ENCODE measurements around the gene CHKA.

Gene CHKA

DNA sequence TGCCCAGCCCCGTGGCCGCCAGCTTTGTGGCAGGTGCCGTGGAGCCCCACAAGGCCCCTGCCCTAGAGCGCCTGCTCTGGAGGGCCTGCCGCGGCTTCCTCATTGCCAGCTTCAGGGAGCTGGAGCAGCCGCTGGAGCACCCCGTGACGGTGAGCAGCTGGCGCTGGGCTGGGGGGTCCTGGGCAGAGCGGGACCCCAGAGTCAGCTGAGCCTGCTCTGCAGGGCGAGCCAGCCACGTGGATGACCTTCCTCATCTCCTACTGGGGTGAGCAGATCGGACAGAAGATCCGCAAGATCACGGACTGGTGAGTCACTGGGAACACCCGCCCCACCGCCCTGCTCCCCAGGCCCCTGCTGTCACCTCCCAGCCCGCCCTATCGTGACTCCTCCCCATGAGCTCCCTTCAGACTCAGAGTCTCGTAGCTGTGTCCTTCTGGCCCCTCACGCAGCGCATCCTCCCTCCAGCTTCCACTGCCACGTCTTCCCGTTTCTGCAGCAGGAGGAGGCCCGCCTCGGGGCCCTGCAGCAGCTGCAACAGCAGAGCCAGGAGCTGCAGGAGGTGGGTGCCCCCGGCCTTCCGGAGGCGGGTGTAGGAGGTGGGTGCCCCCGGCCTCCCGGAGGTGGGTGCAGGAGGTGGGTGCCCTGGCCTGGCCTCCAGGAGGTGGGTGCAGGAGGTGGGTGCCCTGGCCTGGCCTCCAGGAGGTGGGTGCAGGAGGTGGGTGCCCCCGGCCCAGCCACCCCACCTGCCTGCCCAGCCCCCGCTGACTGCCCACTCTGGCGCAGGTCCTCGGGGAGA is 77.6 kb downstream of the CHKA start:
- no peak for DNase-seq

DNA sequence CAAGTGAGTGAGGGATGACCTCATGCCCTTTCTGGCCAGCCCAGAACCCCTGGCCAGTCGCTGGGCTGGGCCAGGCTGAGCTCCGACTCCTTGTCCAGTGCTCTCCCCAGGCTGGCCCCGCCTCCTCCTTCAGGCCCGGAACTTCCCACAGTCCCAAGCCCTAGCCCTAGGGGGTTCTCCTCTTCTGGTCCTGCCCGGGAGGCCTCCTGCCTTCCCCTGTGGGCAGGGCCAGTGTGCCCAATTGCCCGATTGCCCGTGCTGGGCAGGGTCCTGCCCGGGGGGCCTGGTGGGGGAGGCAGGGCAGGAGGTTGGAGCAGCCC is 78.2 kb downstream of the CHKA start:
- DNase-seq: no peak

DNA sequence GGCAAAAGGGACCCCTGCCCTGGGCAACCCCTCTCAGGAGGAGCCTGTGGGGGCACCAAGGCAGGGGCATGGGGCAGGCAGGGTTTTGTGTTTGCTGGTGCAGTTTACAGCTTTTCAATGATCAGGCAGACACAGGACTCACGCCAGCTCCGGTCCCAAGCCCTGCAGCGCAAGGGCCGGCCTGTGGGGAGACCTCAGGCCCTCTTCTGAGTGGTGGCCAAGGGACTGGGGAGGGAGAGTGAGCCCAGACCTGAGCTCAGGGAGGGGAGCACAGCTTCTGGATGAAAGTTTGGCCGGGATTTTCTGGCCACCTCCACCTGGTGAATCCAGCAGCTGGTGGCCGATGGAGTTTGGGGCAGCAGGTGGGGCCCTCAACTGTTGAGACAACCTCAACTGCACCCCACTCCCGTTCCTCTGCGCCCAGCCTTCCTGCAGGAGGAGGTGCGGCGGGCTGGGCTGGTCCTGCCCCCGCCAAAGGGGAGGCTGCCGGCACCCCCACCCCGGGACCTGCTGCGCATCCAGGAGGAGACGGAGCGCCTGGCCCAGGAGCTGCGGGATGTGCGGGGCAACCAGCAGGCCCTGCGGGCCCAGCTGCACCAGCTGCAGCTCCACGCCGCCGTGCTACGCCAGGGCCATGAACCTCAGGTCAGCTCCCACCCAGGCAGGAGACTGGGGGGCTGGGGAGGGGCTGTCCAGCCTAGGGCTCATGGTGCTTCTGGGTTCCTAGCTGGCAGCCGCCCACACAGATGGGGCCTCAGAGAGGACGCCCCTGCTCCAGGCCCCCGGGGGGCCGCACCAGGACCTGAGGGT is 78.8 kb downstream of the CHKA start:
- DNase-seq: no peak

DNA sequence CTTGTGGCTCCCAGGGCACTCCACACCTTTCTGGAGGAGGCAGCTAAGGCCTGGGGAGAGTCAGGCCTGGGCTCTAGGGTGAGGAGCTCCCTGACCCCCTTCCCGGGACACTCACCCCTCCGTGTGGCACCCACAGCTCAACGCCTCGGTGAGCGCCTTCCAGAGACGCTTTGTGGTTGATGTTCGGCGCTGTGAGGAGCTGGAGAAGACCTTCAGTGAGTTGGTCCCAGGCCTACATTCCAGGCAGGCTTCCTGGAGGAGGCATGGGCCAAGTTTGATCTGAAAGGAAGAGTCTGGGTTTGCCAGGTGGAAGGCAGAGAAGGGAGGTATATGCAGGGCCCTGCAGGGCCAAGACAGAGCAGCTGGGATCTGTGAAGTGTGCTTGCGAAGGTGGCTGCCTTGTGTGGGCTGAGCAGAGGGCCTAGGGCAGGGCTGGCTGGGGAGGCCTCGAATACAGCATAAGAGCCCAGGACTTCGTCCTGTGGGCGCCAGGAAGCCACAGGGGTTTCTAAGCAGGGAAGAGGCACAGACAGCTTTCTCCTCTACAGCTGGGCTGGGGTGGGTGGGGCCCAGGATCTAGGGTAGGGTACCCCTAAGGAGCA is 79.5 kb downstream of the CHKA start:
- no peak for DNase-seq

DNA sequence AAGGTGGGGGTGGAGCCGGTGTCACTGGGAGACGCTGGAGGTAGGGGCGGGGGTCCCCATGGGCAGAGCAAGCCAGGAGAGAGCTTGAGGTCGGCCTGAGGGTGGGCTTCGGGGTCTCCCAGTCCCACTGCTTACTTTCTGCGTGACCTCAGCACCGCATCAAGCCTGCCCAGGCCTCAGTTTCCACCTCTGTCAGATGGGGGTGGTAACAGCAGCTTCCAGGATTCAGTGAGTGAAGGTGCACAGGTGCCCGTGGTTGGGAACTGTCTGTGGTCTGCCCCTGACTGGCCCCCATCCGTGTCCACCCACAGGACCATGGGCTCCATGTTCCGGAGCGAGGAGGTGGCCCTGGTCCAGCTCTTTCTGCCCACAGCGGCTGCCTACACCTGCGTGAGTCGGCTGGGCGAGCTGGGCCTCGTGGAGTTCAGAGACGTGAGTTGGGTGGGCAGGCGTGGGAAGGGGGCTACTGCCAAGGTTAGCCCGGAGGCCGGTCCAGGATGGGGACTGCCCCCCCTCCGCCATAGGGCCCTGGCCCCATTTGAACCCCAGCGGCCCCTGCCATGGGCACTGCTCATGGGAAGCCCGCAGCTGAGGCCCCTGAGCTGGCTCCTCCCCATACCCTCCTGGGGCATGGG is 80.1 kb downstream of the CHKA start:
- no peak for DNase-seq

DNA sequence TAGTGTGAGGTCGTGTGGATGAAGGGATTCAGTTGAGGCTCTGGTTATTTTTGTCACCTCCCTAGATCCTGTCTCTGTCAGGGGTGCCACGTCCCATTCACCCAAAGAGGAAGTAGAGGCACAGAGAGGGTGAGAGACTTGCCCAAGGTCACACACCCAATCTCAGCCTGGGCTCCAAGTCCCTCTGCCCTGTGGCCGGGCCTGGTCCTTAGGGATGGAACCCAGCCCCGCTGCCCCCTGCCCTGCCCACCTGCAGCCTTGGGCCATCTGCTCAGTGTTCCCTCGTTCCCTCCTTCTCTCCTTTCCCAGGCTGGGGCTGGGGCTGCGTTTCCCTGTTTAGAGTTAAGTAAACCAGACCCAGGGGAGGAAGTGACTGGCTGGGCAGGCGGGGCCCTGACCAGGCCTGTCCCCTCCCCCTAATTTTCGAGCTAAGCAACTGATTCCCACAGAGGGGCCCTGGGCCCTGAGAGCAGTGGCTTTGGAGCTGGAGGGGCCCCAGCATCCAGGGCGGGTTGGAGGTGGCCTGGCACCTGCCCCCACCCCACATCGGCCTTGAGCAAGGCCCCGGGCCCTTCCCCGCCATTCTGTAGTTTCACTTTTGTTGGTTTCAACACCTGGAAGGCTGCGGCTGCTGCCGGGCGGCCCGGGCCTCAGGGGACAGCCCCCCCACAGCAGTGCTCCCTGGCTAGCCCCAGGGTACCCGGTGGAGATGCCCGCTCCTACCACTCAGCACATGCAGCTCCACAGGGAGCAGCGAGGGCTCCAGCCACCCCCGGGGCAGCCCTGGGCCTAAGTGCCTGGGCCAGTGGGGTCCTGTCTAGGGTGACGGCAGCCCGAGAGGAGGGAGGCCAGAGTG is 80.9 kb downstream of the CHKA start:
- DNase-seq: no peak

DNA sequence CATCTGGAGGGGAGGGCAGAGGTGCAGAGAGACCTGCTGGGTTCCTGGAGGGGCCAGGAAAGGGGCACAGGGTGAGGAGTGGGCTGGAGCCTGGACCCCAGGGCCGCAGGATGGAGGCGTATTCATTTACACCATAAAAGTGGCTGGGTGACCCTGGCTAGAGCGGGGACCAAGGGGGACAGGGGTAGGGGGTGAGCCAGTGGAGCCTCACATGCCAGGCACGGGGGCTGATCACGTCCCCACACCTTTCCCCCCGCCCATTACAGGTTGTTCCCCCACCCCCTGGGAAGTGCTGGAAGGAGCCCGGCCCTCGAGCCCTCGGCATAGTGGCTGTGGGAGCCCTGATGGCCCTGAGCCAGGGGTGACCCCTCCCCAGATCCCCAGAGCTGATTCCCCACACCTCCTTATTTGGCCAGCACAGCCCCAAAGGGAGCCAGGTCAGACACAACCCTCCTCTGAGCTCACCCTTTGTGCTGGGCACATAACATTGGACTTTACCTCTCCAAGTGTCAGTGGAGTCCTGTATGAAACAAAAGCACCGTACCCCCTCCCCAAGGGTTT is 81.6 kb downstream of the CHKA start:
- DNase-seq: no peak

DNA sequence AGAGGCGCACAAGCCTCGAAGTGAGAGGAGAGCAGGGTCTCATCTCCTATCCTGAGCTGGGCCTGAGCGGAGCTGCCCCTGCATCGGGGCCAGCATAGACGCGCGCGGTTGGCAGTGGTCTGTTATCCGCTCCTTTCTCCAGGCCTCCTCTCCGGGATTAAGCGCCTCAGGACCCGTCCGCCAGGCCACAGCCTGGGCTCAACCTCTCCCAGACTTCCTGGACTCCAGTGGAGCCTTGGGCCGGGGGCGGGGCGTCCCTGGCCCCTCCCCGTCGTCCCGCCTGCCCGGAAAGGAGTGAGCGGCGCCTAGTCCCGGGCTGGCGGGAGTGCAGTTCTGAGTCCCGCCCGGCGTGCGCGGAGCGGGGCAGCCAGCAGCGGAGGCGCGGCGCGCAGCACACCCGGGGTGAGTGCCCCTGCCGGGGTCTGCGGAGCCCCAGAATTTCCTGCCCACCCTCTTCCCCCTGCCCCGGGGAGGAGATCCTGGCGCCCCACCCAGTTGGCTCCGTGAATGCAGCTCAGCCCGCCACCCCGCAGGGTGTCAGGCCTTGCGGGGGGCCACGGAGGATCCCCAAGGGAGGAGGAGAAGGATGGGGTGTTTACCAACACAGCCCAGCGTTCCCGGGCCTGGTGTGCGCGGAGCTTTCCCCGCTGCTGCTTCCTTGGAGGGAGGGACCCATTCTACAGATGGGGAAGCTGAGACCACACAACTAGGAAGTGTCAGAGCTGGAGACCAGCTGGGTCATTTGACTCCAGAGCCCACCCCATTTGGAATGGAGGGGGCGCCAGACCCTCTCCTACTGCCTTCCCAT is 82.3 kb downstream of the CHKA start, which contains the start of gene TCIRG1:
Gene TCIRG1, plus strand, starts transcription at position 308 of the 808 bp plus-strand sequence. CDS start 2,247 bp downstream, outside the sequence.
- no peak for DNase-seq

DNA sequence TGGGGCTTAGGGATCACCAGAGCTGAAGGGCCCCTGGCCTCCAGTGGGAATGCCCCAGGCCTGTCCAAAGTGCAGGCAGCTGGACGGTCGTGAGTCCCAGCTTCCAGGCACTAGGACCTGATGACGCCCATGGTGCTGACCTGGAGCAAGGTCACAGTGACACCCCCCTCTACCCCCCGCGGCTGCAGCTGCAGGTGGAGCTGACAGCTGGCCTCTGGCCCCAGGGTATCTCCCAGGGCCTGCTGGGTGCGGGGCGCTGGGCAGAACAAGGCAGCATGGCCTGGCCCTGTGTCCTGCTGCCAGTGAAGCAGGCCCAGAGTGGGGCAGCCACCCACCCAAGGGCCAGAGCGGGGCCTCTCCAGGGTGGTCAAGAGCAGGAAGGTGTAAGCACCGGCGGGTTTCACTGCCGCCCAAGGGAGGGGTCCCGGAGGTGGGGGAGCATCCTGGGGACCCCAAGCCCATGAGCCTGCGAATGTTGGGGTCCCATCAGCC is 82.9 kb downstream of the CHKA start:
- no peak for DNase-seq

DNA sequence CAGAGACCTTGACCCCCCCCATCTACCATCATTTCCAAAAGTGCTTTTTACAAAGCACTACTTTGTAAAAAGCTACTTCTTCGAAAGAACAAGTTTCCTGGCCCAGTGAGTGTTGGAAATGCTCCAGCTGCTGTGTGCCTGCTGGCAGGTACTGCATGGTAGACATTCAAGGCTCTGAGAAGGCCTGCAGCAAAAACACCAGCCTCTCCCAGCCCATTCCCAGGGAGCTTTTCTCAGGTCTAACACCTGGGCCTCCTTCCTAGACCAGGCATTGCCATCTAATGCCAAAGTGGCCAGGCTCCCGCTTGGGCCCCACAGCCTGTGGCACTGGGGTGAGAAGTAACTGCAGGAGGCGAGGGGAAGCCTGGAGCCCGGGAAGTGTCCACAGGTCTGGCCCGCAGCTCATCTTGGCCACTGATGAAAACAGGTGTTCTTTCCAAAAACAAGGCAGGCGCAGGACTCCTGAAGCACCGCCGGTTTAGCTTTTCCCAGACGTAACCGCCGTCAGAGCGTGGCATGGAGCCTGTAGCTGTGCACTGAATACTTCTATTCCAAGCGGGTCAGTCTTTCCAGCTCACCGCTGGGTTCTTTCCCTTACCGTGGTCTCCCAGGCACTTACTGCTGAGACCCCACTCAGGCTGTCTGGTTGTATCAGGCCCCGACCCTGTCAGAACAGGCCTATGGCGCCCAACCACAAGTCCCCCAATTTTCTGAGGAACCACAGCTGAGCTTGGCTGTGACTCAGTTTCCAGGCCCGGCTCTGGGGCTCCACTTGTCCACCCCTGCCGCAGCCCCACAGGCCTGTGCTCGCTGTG is 83.6 kb downstream of the CHKA start:
- no peak for DNase-seq

DNA sequence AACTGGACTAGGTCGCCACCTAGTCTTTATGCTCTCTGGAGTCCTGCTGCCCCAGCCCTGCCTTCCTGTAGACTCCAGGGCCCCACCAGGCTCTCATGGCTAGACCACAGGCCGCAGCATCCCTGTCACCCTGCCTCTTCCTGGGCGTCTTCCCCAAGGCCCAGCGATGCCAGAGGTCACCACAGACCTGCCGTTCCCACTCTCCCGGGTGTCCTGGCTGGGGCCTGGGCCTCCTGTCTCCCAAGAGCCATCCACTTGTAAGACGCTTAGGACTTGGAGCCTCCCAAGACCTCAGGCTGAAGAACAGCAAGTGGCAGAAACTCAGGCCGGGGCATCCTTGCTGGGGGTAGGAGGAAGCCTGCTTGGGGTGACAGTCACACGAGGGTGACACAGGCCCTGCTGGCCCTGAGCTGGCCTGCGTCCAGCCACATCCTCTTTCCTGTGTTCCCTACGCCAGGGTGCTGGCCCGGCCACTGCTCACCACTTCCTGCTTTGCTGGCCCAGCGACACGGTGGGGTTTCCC is 84.4 kb downstream of the CHKA start:
- no peak for DNase-seq

DNA sequence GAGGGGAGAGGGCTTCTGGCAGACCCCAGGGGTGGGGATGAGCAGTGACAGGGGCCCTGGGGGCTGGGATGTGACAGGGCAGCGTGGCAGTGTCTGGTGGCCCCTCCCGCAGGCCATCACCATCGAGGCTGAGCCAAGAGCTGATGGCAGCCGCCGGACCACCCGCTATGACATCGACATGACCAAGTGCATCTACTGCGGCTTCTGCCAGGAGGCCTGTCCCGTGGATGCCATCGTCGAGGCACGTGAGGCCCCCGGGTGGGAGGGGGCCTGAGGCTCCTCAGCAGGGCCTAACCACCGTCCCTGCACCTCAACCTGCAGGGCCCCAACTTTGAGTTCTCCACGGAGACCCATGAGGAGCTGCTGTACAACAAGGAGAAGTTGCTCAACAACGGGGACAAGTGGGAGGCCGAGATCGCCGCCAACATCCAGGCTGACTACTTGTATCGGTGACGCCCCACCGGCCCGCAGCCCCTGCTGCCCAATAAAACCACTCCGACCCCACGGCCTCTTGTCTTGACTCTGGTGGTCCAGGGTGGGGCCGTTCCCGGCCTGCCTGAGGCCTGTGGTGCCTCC is 85.0 kb downstream of the CHKA start:
- DNase-seq: no peak

DNA sequence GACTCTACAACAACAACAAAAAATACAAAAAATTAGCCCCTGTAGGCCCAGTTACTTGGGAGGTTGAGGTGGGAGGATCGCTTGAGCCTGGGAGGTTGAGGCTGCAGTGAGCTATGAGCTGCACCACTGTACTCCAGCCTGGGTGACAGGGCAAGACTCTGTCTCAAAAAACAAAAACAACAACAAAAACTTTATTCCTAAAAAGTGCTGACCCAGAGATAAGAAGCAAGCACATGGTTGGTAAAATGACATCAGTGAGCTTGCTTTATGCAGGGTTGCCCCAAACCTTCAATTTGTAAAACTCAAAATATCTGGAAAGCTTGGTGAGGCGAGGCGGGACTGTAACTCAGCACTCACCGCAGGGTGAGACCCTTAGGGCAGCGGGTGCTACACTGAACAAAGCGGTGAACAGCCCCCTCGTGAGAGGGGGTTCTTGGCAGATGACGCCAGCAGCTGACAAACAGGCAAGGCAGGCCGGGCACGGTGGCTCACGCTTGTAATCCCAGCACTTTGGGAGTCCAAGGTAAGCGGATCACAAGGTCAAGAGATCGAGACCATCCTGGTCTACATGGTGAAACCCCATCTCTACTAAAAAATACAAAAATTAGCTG is 85.8 kb downstream of the CHKA start:
- no peak for DNase-seq

DNA sequence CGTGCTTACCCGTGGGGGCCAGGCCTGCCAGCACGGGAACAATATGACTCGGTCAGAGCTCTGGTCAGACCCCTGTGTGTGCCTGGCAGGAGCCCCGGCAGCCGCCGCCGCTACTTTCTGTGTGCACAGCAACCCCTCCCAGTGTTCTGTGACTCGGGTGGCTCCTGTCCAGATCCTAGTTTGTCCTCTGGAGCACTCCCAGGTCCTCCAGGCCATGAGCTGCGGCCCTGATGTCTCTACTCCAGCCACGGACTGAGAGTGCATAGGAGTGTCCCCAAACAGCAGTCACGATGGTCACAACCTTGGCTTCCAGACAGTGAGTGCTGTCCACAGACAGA is 87.5 kb downstream of the CHKA start:
- no peak for DNase-seq

DNA sequence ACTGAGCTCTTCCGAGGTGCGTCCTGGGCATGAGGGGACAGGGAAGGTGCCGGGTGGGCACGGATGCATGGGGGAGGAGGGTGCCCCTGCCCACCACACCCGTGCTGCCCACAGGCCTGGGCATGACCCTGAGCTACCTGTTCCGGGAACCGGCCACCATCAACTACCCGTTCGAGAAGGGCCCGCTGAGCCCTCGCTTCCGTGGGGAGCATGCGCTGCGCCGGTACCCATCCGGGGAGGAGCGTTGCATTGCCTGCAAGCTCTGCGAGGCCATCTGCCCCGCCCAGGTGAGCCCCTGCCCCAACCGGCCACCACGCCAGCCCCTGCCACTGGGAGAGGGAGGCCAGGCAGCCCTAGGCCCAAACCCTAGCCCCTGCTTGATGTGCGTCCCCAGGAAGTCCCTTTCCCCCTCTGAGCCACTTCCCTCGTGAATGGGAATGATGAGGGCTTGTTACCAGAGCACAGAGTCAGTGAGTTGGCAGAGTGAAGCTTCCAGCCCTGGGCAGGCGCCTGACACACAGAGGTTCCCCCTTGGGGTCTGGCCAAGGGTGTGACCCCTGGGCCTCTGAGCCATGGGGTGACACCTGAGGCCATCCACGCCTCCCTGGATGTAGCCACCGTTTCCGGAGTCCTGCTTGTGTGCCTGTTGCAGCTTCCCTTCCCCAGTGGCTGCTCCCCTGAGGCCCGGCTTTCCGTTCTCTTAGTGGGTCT is 88.0 kb downstream of the CHKA start:
- DNase-seq: no peak

DNA sequence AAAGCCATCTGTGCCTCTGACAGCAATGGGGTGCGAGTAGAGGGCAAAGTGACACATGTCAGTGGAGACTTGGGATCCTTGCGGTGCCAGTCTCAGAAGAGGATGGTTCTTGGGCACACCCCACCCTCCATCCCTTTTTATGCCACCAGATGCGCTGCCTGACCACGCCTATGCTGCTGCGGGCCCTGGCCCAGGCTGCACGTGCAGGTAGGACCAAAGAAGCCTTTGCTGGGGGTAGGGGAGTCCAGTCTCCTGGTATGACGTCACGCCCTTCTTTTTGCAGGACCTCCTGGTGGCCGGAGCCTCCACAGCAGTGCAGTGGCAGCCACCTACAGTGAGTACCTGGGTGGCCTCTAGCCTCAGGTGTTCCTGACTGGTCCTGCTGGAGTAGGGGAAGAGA is 89.2 kb downstream of the CHKA start:
- no peak for DNase-seq

DNA sequence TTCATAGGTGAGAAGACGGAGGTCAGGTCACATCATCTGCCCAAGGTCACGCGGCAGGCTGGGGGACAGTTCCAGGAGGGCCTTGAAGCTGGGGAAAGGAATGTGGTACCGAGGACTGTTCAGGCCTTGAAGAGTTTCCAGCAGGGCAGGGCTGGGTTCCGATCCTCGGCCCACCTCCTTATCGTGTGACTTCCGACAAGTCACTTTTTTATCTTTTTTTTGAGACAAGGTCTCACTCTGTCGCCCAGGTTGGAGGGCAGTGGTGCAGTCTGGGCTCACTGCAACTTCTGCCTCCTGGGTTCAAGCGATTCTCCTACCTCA is 90.1 kb downstream of the CHKA start:
- DNase-seq: no peak

DNA sequence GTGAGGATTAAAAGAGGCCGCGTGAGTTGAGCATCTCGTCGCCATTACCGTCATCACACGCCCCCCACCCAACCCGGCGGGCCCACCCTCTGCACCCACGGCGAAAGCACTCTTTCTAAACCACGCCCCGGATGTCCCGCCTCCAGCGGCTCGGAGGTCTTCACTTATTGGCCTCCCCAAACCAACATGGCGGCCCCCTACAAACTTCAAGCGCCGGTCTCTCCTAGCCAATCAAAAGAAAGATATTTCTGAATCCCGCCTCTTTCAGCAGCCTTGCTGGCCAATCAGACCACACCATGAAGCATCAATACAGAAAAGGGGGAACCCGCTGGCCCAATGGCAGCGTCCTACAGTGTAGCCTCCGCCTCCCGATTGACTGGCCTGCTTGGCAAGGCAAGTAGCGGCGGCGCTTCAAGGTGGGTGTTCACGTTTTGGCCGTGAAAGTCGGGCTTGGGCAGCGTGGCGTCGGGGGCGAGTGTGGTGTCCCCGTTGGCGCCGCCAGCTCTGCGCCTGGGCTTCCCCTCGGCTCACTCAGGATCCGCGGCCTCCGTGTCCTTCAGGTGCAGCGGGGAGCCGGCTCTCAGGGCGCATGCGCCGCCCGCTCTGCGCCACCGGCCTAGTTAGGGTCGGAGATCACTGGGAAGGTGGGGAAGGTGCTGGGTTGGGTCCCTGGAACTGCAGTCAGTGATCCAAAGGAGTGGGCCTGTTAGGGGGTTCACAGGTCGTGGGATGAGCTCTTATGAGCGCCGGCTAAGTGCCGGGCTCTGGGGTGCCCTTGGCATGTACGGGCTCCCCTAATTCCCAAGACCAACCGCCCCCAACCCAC is 90.7 kb downstream of the CHKA start, which contains the start of gene NDUFS8:
Gene NDUFS8, plus strand, starts transcription at position 364 of the 826 bp plus-strand sequence. CDS start 1,471 bp downstream, outside the sequence.
- DNase-seq: peak; percentile 96

Measured in NCI-H187 treated with DMSO at 0.1 percent for 48 hours (cell line).